KMS-11 (cell line): ENCODE measurements around the gene CHCHD6.

ENCODE experiments used
- H2AFZ ChIP-seq: fragments of 200-600 bp; sonication (generic); 2 replicates; pipeline ENCODE4 v1.6.1; 2016; ENCODE audit warnings: antibody characterized with exemption, mixed run types, low read depth
- H3K27ac ChIP-seq: fragments of 200-600 bp; sonication (generic); 2 replicates; pipeline ENCODE4 v1.6.1; 2016; ENCODE audit warnings: mild to moderate bottlenecking, mixed run types
- H3K27me3 ChIP-seq: fragments of 200-600 bp; sonication (generic); 2 replicates; pipeline ENCODE4 v1.6.1; 2017; ENCODE audit warnings: mild to moderate bottlenecking, low read depth, mixed run types, moderate library complexity; ENCODE audit not compliant: insufficient read depth
- H3K36me3 ChIP-seq: fragments of 200-600 bp; sonication (generic); 2 replicates; pipeline ENCODE4 v1.6.1; 2017; ENCODE audit warnings: mild to moderate bottlenecking, mixed run types; ENCODE audit not compliant: insufficient read depth
- H3K4me1 ChIP-seq: fragments of 200-600 bp; sonication (generic); 2 replicates; pipeline ENCODE4 v1.6.1; 2016; ENCODE audit warnings: mild to moderate bottlenecking, low read depth, mixed run types; ENCODE audit not compliant: poor library complexity, severe bottlenecking
- H3K4me2 ChIP-seq: fragments of 200-600 bp; sonication (generic); 2 replicates; pipeline ENCODE4 v1.7.0; 2016; ENCODE audit warnings: mild to moderate bottlenecking, mixed run types
- H3K4me3 ChIP-seq: fragments of 200-600 bp; sonication (generic); IDR thresholded peaks from 2 replicates; pipeline ENCODE4 v1.6.1; 2017; ENCODE audit warnings: low read depth, low read length, mixed read lengths; ENCODE audit not compliant: insufficient read depth
- H3K79me2 ChIP-seq: fragments of 200-600 bp; sonication (generic); 2 replicates; pipeline ENCODE4 v1.6.1; 2016; ENCODE audit warnings: low read depth, mixed run types; ENCODE audit not compliant: insufficient read depth
- H3K9ac ChIP-seq: fragments of 200-600 bp; sonication (generic); 2 replicates; pipeline ENCODE4 v1.6.1; 2016; ENCODE audit warnings: mild to moderate bottlenecking, mixed run types
- H4K20me1 ChIP-seq: fragments of 200-600 bp; sonication (generic); 2 replicates; pipeline ENCODE4 v1.6.1; 2016; ENCODE audit warnings: mild to moderate bottlenecking, mixed run types; ENCODE audit not compliant: insufficient read depth
- CTCF ChIP-seq: fragments of 200-600 bp; sonication (generic); conservative IDR thresholded peaks from 2 replicates; pipeline ENCODE4 v1.6.1; 2017; ENCODE audit warnings: low read depth, mild to moderate bottlenecking, antibody characterized with exemption, low read length, moderate library complexity, mixed read lengths

Gene CHCHD6

GRCh38 chr3:126656371-126657134 lies 47.5 kb upstream of the CHCHD6 start:
- no peak overlapping the region for H3K27ac ChIP-seq
- H3K9ac ChIP-seq = no peak overlapping the region
- H4K20me1 ChIP-seq = no peaks in the 10 kb centered on the region
- peaks cover 13% of the 10 kb centered on the region for H3K4me1 ChIP-seq
- H2AFZ ChIP-seq = no peak overlapping the region
- H3K4me3 ChIP-seq = no peak overlapping the region
- H3K79me2 ChIP-seq = no peaks in the 10 kb centered on the region
- H3K36me3 ChIP-seq = no peaks in the 10 kb centered on the region
- no peaks in the 10 kb centered on the region for H3K27me3 ChIP-seq
- H3K4me2 ChIP-seq = no peak overlapping the region
- TF ChIP-seq CTCF = no peak

- Histone ChIP-seq H4K20me1 (no peaks in the 10 kb centered on the region), H3K4me3 (no peak overlapping the region), H3K4me1 (peaks cover 13% of the 10 kb centered on the region), H3K36me3 (no peaks in the 10 kb centered on the region), H3K27ac (no peak overlapping the region), H3K79me2 (no peaks in the 10 kb centered on the region), H3K9ac (no peak overlapping the region), H3K27me3 (no peaks in the 10 kb centered on the region), H3K4me2 (no peak overlapping the region), H2AFZ (no peak overlapping the region)
- TF ChIP-seq CTCF = no peak
Measured at GRCh38 chr3:126657901-126658300, 46.1 kb upstream of the CHCHD6 start.

GRCh38 chr3:126658584-126658983 lies 45.5 kb upstream of the CHCHD6 start:
- no peak for TF ChIP-seq CTCF
- no peaks in the 10 kb centered on the region for H3K79me2 ChIP-seq

GRCh38 chr3:126659915-126660886 lies 43.8 kb upstream of the CHCHD6 start:
- no peaks in the 10 kb centered on the region for H4K20me1 ChIP-seq
- peaks cover 3% of the 10 kb centered on the region for H3K4me1 ChIP-seq
- H3K4me2 ChIP-seq = no peak overlapping the region
- TF ChIP-seq CTCF = no peak
- H2AFZ ChIP-seq = no peak overlapping the region
- no peak overlapping the region for H3K4me3 ChIP-seq
- no peaks in the 10 kb centered on the region for H3K79me2 ChIP-seq
- no peak overlapping the region for H3K9ac ChIP-seq
- H3K36me3 ChIP-seq = no peaks in the 10 kb centered on the region
- H3K27ac ChIP-seq = no peak overlapping the region
- H3K27me3 ChIP-seq = no peaks in the 10 kb centered on the region

More at GRCh38 chr3:126658584-126658983, 45.5 kb upstream of the CHCHD6 start:
- no peak overlapping the region for H2AFZ ChIP-seq
- no peak overlapping the region for H3K4me3 ChIP-seq
- no peak overlapping the region for H3K4me2 ChIP-seq
- no peak overlapping the region for H3K27ac ChIP-seq
- H3K36me3 ChIP-seq = no peaks in the 10 kb centered on the region
- H3K9ac ChIP-seq = no peak overlapping the region
- H3K4me1 ChIP-seq = peaks cover 11% of the 10 kb centered on the region
- no peaks in the 10 kb centered on the region for H4K20me1 ChIP-seq
- no peaks in the 10 kb centered on the region for H3K27me3 ChIP-seq
